IPS DF 4.7 (cell line): ENCODE data around the gene ITGB1.

Source experiments
- DNase-seq: peaks from one replicate; pipeline ENCODE4 v3.0.0-alpha.2; 2013; ENCODE audit warnings: low spot score; ENCODE audit errors: extremely low read depth

Gene ITGB1

DNA sequence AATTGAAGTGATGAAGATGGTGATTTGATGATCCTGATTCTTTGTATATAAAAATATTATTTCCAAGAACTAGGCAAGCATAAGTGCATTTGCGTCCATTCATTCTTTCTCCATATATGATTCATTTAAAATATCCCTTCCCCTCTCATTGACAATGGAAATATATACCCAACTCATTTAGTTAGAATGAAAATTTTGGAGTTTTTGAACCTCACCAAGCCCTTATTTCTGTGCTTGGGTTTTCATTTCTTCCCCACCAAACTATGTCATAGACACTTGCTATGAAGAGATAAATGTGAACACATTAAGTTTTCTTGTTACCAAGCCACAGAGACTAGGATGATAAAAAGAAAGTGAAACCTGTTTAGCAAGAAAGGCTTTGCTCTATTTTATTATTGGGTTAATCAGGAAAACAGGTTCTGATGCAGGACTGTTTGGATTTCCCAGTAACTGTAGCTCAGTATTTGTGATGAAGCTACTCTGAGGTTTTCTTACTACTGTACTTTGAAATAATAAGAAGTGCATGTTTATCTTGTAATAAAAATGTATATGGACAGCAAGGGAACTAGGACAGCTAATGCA is 68.3 kb downstream of the ITGB1 start:
- DNase-seq, result no peak

DNA sequence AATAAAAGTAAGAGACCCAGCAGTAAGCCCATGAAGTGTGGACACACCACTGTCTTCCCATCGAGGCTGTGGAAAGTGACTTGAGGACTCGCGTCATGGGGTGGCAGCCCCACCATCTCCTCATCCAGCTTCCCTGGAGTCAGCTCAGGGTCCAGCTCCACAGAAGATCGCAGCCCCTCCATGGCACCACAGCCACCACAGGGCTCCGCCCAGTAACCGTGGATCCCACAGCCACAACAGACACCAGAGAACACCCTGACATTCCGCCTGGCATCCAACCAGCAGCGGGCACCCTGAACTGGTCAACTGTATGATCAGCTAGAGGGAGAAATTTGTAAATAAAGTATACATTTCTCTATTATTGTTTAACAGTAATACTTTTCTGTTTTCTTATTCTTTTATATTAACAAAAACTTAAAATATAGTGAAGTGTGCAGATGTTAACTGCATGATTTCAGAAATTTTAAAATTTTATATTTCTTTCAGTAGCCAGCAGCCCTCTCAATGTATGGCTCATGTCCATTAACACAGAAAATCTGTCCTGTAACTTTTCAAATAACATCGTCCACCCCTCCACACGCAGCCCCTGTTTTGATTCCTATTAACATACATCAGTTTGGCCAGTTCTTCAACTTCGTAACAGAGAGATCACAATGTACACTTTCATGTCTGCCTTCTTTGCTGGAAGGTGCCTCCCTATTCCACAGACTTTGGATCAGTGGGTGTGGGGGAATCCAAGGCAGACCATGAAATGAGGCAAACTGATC is 69.7 kb downstream of the ITGB1 start:
- DNase-seq, result no peak

DNA sequence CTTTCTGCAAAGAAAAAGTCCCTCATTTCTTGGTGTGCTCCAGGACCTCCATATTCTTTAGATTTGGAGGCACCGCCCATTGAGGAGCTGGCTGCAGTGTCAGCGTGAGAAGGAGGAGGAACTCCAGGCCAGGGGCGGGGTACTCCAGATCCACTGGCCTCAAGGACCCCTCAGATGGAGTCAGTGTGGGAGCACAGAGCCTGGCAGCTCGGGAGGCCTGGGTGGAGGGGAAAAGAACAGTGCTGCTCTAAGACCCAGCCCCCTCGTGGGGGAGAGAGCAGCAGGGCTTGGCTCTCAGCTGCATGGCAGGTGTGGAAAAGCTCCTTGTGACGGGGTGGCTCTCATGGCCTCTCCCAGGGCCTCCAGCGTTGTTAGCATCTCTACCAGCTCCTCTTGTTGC is 70.5 kb downstream of the ITGB1 start:
- no peak for DNase-seq

DNA sequence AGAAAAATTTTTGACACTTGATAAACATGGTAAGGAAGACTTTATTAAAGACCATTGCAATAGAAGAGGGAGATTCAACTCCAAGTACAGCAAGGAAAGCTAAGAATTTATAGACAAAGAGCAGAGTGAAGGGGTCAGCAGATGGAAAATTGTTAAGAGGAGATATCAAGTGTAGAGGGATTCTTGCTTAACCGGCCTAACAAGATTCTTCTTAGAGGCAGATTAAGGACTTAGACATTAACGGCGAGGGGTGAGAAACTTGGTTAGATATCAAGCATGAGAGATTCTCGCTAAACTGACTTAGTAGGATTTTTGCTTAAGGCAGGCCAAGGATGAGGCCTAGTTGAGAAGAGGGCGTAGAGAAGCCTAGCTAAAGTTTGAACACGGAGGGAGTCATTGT is 76.0 kb downstream of the ITGB1 start:
- no peak for DNase-seq

DNA sequence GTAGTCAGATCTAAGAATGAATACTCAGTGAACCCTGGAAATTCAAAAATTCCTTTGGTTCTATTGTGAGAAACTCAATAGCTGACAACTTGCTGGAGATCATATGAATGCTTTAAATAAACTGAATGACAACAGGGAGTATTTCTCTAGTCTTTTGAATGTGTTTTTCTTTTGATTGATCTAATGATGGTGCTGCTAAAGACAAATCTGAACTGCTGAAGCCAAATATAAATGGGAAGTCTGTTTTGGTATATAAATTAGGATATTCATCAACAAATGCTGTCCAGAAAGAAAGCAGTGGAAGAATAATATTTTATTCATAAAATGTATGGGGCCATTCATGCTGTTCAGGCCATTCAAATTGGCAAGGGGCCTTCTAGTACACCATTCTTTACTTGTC is 79.4 kb downstream of the ITGB1 start:
- no peak for DNase-seq

DNA sequence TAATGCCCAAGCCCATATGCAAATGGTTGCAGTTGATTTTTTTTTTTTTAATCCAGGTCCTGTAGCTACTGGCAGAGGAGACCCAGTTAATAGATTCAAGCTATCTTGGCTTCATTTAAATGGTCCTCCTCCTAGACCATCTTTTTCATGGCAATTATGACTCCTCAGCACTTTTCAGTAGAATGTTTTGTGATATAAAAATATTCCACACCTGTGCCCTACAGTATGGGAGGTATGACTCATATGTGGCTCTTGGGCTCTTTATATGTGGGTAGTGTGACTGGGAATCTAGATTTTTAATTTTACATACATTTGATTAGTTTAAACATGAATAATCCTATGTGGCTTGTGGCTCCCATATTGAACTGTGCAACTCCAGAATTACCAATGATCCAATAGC is 80.1 kb downstream of the ITGB1 start:
- DNase-seq, result no peak

DNA sequence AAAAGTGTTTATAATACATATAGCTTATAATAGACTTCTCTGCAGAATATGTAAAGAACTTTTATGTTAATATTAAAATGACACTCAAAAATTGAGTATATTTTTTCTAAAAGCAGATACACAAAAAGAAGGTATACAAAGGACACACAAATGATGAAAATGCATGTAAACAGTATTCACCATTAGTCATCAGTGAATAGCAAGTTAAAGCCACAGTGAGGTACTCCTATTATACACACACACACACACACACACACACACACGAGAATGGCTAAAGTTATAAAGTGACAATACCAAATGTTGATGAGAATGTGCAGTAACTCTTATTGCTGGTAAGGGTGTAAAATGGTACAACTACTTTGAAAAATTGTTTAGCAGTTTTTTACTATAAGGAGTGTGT is 92.9 kb downstream of the ITGB1 start:
- no peak for DNase-seq

DNA sequence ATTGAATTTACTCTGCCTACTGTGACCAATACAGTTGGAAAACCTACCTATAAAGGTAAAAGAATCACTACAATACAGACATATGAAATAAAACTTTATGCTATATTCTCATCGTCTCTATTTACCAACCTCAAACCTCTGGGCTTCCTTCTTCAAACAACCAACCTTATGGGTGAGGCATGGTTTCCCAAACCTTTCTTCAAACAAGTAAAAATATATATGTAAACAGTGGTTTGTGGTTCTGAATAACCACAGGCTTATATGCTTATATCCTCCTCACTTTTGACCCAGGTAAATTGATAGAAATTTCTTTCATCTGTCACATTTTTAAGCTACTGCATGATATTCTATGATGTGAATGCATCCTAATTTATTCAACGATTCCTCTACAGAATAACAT is 103.6 kb downstream of the ITGB1 start:
- DNase-seq, result no peak

DNA sequence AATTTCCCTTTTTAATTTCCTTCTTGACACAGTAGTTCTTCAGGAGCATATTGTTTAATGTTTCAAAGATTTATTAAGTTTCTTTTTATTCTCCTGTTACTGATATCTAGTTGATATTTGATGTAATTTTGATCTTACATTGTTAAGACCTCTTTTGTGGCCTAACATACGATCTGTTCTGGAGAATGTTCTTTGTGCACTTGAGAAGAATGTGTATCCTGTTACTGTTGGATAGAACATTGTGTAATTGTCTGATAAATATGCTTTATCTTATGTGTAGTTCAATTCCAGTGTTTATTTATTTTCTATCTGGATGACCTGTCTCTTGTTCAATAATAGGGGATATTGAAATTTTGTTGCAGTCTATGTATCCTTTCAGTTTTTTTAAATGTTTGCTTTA is 106.7 kb downstream of the ITGB1 start:
- DNase-seq, result no peak
